GM18507 (cell line): ENCODE data around the gene ARHGAP30.
"Not testable (repeated sequence)": the region's sequence is repeated elsewhere in the genome, so short reads cannot be mapped to it uniquely, and the experiment has no call there.

Experiments
- DNase-seq: peaks from one replicate; pipeline ENCODE4 v3.0.0; 2011; ENCODE audit warnings: low read depth; ENCODE audit not compliant: insufficient read length; ENCODE audit errors: extremely low spot score
- FAIRE-seq: peaks from 2 replicates; lab custom pipeline; 2011; peaks lifted over from hg19 to GRCh38; lab: Jason Lieb, UNC

Gene ARHGAP30, protein sequence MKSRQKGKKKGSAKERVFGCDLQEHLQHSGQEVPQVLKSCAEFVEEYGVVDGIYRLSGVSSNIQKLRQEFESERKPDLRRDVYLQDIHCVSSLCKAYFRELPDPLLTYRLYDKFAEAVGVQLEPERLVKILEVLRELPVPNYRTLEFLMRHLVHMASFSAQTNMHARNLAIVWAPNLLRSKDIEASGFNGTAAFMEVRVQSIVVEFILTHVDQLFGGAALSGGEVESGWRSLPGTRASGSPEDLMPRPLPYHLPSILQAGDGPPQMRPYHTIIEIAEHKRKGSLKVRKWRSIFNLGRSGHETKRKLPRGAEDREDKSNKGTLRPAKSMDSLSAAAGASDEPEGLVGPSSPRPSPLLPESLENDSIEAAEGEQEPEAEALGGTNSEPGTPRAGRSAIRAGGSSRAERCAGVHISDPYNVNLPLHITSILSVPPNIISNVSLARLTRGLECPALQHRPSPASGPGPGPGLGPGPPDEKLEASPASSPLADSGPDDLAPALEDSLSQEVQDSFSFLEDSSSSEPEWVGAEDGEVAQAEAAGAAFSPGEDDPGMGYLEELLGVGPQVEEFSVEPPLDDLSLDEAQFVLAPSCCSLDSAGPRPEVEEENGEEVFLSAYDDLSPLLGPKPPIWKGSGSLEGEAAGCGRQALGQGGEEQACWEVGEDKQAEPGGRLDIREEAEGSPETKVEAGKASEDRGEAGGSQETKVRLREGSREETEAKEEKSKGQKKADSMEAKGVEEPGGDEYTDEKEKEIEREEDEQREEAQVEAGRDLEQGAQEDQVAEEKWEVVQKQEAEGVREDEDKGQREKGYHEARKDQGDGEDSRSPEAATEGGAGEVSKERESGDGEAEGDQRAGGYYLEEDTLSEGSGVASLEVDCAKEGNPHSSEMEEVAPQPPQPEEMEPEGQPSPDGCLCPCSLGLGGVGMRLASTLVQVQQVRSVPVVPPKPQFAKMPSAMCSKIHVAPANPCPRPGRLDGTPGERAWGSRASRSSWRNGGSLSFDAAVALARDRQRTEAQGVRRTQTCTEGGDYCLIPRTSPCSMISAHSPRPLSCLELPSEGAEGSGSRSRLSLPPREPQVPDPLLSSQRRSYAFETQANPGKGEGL

DNA sequence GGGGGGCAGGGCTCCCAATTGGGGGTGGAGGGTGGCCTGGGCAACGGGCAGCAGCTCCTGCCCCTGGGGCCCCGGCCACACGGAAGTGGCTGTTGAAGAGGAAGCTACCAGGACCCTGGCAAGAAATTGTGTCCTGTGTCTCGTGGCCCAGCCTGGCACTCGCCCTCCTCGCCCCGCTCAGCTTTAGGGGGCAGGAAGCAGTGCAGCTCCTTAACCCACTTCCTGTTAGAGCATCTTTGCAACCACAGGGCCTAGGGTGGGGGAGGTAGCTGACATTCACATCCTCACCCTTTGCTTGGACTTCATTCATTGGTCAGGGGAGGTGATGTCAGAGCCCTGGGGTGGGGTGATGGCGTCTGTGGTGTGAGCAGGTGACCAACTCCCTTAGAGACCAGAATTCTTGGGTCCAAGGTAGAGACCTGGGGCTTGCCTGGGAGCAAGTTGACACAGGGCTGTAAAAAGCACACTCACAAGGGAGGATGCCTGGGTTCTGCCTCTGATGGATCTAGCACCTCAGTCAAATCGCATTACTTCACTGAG, at the start of gene ARHGAP30:
TSS of gene ARHGAP30 (minus strand) at position 161 of the 540 bp plus-strand sequence. CDS start 267 bp downstream, outside the sequence.
- FAIRE-seq (peak; percentile 99), DNase-seq (peak; percentile 94)

- FAIRE-seq = peak; percentile 79
- peak; percentile 87 for DNase-seq
Observed at GRCh38 chr1:161117759-161118581, 48.3 kb upstream of the ARHGAP30 start, which contains the start of the genes NIT1 and PFDN2. Gene NIT1, plus strand, starts transcription at chr1:161118105. Its CDS starts 72 bp downstream, at chr1:161118177. Gene PFDN2, minus strand, starts transcription at chr1:161118037. Its CDS starts 11 bp downstream, at chr1:161118026.

DNA sequence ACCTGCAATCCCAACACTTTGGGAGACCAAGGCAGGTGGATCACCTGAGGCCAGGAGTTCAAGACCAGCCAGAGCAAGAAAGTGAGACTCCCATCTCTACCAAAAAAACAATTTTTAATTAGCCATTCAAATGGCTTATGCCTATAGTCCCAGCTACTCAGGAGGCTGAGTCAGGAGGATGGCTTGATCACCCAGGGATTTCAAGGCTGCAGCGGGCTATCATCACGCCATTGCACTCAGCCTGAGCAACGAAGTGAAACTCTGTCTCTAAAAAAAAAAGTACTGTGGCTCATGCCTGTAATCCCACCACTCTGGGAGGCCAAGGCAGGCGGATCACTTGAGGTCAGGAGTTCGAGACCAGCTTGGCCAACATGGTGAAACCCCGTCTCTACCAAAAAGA, 46.3 kb upstream of the ARHGAP30 start:
- not testable (repeated sequence) for DNase-seq, FAIRE-seq

- no peak for FAIRE-seq
Observed at GRCh38 chr1:161115132-161115711, 45.5 kb upstream of the ARHGAP30 start.

DNA sequence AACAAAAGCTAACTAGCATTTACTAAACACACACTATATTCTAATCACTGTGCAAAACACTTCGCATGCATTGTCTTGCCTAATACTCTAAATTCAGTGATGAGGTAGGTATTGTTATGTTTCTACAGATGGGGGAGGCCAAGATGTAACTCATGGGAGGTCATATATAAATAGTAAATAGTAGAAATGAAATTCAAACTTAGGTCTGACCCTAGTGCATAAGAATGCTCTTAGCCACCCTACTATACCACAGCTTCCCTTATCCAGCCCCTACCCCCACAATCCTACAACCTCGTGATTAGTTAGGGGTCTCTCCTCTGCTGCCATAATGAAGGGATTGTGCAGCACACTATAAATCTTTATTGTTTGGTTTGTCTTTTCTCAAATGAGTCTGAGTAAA, 44.9 kb upstream of the ARHGAP30 start:
- DNase-seq = no peak
- no peak for FAIRE-seq

More at GRCh38 chr1:161115132-161115711, 45.5 kb upstream of the ARHGAP30 start:
- no peak for DNase-seq

GRCh38 chr1:161113915-161114314, 44.2 kb upstream of the ARHGAP30 start:
- no peak for DNase-seq
- no peak for FAIRE-seq

GRCh38 chr1:161111527-161111926, 41.8 kb upstream of the ARHGAP30 start:
- no peak for FAIRE-seq

DNA sequence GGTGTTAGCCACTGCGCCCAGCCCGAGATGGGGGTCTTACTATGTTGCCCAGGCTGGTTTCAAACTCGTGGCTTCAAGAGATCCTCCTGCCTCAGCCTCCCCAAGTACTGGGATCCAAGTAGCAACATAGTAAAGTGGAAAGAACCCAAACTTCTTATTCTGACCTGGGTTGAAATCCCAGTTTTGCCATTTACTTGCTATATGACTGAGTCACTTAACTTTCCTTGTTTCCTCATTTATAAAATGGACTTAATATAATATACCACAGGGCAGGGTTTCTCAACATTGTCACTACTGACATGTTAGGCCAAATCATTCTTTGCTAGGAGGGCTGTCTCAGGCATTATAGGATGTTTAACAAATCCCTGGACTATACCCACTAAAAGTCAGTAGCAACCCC, 41.4 kb upstream of the ARHGAP30 start:
- DNase-seq (no peak), FAIRE-seq (no peak)

More at GRCh38 chr1:161111527-161111926, 41.8 kb upstream of the ARHGAP30 start:
- no peak for DNase-seq

DNA sequence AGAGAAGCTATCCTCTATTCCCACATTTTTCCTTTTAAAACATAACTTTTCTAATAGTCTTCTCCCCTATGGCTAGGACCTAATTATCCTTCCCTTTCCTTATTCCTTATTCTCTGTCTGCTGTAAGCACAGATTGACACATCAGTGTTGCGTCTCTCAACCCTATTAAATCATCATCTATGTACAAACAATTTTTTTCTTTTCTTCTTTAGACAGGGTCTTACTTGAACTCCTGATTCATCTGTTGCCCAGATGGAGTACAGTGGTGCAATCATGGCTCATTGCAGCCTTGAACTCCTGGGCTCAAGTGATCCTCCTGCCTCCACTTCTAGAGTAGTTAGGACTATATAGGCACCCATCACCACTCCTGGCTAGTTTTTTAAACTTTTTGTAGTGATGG, 36.7 kb upstream of the ARHGAP30 start:
- no peak for FAIRE-seq
- DNase-seq = no peak

DNA sequence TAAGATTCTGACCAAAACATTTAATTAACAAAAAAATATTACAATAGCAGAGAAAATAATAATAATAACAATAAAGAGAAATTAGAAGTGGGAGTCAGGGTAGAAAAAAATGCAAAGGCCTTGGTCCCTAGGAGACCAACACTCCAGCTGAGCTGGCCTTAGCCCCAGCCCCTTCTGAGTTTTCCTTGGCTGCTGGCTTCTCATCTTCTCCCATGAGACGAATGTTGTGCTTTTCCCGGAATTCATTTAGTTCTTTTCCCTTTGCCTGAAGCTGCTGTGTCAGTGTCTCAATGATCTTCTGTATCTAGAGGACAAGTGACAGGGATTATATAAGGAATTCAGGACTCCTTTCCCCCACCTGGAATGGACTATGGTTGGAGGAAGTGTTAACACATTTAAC, 30.9 kb upstream of the ARHGAP30 start:
- DNase-seq (no peak), FAIRE-seq (no peak)

DNA sequence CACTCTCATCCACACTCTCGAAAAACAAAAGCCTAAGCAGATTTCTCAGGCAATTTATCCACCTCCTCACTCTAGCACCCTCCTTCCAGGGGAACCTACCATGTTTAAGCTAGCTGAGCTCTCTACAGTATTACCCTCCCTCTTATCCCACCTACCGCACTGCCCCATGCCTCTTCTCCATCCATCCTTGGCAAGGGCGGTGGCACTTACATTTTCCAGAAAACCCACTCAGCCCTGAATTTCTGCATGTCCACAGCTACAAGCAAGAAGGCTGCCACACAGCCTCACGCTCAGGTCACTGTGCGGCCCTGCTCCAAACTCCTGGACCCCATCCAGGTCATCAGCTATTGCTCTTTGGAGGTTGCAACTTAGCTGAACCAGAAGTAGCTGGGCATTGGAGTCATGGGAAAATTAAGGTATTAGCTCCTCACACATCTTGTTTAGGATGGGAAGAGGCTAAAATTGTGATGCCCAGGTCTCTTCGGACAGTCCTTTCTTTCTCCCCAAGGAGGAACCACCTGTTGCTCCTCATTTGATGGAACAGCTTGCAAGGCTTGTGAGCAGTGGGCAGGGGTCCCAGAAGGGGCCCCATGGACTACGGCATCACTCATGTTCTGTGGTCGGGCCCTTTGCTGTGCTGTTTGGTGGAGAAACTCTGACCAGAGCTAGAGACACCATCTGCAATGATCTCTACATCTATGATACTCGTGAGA, 29.6 kb upstream of the ARHGAP30 start:
- FAIRE-seq = no peak
- no peak for DNase-seq

DNA sequence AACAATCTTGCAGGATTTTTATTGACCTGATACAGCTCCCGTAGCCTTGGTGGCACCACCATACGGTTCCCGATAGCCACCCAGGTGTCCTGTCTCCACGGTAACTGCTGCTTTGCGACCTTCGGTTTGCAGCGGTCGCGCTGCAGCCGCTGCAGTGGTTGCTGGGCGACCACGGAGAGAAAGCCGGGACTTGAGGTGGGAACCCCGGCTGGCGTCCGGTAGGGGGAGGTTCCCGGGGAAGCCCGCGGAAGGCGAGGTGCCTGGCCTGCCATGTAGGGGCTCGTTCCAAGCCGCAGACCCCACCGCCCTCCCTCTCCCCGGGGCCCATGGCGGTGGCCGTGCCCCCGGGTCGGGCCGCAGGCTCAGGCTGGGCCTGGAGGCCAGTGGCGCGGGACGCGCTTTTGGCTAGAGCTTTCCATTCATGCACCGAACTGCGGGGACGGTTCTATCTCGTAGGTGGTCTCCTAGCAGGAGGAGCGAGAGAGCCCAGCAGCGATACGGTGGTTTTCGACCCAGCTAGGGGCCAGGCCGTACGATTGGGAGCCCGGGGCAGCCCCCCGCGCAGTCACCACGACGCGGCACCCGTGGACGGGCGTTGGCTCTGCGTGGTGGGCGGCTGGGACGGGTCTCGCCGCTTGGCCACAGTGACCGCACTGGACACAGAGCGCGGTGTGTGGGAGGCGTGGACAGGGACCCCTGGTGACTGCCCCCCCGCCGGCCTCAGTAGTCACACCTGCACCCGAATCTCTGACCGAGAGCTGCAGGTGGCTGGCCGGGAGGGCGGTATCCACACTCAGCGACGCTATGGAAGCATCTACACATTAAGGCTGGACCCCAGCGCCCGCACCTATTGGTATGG, 28.7 kb upstream of the ARHGAP30 start, which contains the start of gene KLHDC9:
TSS of gene KLHDC9 (plus strand) at position 152 of the 859 bp plus-strand sequence. CDS start at position 327, 175 bp downstream.
- FAIRE-seq (peak; percentile 95), DNase-seq (peak; percentile 88)

DNA sequence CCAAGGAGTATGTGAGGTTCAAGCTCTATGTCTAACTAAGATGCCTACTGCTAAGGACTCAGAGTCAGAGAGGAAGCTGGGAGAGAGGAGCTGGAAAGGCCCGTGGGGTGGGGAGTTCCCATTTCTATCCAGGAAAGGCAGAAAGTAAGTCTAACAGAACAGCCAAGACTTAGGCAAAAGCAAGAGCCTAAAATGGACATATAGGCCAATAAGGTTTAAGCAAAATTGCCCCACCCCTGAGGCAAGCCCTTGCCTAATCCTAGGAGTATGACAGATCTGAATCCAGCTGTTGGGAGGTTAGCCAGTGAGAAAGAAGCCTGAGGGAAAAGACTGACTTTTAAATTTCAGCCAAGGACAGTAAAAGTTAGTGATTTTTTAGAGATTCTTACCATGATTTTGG, 26.8 kb upstream of the ARHGAP30 start:
- FAIRE-seq = no peak
- no peak for DNase-seq

GRCh38 chr1:161096015-161096414, 26.3 kb upstream of the ARHGAP30 start:
- FAIRE-seq (peak; percentile 73), DNase-seq (no peak)

DNA sequence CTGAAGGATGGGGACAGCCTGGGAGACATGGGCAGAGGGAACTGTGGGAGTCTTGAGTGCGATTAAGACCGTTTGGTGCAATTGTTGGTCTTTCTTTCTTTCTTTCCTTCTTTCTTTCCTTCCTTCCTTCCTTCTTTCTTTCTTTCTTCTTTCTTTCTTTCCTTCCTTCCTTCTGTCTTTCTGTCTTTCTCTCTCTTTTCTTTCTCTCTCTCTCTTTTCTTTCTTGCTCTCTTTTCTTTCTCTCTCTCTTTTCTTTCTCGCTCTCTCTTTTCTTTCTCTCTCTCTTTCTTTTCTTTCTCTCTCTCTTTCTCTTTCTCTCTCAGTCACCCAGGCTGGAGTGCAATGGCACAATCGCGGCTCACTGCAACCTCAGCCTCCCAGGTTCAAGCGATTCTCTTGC, 25.5 kb upstream of the ARHGAP30 start:
- DNase-seq (no peak), FAIRE-seq (no peak)

- FAIRE-seq = no peak
Observed at GRCh38 chr1:161094481-161094880, 24.8 kb upstream of the ARHGAP30 start.

DNA sequence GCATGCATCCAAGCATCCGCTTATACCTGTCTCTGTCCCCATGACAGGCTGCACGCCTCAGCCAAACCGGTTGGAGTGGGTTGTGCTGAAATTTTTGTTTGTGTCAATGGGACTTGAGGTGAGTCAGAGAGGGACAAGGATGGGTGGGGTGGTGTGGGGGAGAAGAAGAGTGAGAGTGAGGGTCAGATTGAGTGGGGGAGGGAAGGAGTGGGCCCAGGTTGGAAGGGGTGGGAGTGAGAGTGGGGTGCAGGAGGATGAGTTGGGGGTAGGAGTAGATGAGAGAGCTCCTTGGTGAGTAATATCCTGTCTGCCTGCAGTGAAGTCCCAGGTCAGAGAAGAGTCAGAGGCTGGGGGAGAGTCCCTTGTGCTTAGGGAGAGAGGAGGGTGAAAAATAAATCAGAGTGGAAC, 22.9 kb upstream of the ARHGAP30 start:
- DNase-seq (no peak), FAIRE-seq (no peak)

More at GRCh38 chr1:161094481-161094880, 24.8 kb upstream of the ARHGAP30 start:
- no peak for DNase-seq
